Measurements from ENCODE around the gene SLC2A9.
A peak's percentile ranks its signal among the peaks of the same experiment; 100 is the strongest.

Gene SLC2A9

DNA sequence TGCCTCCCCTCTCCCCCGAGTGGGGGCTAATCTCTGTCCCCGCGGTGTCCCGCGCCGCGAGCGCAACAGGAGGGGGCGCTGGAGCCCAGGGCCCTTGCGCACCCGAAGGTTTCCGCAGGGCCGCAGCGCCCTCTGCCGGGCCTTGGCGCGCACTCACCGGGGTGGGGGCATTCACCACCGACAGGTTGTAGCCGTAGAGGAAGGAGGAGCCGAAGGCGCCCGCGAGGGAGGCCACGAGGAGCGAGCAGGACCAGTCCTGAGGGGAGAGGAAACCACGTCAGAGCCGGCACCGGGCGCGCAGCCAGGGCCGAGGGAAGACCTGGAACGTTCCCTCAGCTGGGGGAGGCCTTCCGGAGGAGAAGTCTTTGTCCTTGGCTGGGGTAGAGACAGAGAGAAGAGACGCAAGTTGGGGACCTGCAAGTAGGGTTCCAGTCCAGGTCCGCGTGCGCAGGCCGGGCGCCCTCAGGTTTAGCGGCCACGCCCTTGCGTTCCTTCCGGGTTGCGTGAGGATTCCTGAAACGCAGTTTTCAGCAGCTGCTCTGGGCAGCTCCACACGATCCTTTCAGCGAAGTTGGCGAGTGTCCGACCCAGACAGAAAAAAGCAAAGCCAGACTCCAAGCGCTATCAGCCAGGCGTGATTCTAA lies 2.4 kb downstream of the SLC2A9 start:
- DNase-seq, result peak; percentile 98

- DNase-seq, result no peak
These were observed 4.0 kb downstream of the SLC2A9 start for GRCh38 chr4:10017037-10017893.

DNA sequence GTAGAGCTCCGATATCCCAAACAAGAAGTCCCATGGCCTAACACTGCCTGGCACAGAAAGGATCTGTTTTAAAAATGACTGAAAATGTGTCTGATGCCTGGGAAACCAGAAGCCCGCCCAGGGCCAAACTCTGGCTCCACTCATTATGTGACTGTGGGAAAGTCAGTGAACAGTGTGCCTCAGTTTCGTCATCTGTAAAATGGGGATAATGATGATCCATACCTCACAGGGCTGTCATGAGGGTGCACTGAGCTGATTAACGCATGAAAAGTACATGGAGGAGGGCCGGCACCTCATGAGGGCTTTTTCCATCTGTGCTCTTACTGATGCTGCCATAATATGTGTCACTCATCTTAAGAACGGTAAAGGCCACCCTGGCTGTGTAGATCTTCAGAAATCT lies 5.1 kb downstream of the SLC2A9 start:
- DNase-seq, result no peak

- DNase-seq, result no peak
These were observed 6.0 kb downstream of the SLC2A9 start for GRCh38 chr4:10015140-10015753.

- DNase-seq, result no peak
These were observed 7.6 kb downstream of the SLC2A9 start for GRCh38 chr4:10013722-10014121.

- DNase-seq, result no peak
These were observed 9.4 kb downstream of the SLC2A9 start for GRCh38 chr4:10011885-10012284.

DNA sequence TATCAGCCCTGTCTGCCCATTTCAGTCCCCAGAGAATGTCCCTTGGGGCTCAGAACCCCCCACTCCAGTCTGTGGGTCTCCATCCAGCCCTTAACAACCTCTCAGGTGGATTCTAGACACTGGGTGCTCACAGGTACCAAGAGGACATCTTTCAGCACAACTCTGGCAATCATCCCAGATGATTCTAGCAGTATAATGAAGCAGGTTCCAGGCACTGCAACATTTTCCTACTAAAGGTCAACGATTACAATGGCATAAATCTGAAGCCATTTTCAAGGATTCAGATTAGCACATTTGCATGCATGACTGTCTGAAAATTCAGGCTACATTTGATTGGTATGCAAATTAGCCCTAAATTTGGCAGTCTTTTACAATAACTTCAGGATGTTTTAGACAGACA lies 10.0 kb downstream of the SLC2A9 start:
- DNase-seq, result no peak

DNA sequence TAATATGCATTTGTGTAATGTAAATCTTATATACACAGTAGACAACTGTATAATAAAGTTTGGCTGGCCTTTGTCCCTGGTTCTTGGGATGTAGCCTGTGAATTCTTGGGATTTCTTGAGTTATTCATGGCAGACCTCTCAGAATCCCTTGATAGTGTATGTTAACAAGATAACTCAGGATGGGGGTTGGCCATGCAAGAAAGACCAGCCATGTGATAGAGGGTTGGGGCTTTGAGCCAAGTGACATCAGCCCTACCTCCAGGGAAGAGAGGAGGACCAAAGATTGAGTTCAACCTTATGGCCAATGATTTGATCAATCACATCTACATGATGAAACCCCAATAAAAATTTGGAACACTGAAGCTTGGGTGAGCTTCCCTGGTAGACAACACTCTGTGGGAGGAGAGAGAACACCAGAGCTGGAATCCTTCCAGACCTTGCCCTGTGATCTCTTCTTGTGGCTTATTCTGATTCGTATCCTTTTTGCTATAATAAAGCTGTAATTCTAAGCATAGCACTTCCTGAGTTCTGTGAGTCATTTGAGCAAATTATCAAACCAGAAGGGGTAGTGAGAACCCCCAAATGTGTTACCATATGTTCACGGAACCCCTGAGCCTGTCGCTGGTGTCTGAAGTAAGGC lies 11.3 kb downstream of the SLC2A9 start:
- no peak for DNase-seq

GRCh38 chr4:10008609-10009005 lies 12.7 kb downstream of the SLC2A9 start:
- no peak for DNase-seq

GRCh38 chr4:10007793-10008608 lies 13.3 kb downstream of the SLC2A9 start:
- DNase-seq, result peak; percentile 85

GRCh38 chr4:10007436-10007740 lies 13.9 kb downstream of the SLC2A9 start:
- DNase-seq, result no peak

GRCh38 chr4:10006601-10007435 lies 14.5 kb downstream of the SLC2A9 start:
- no peak for DNase-seq

DNA sequence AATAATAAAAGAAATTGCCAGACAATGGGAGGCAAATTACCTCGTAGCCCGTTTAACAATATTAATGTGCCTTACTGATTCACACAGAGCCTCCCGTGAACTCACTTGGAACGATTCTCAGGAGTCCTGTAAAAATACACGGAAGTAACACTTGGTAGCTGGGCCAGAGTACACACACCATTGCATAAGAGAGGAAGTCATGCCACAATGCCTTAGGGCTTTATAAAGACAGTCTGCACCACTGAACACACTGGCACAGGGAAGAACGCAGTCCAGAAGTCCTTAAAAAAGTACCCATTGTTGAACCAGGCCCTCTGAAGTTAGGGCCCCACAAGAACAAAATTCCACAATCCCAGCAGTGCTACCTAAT lies 15.1 kb downstream of the SLC2A9 start:
- DNase-seq, result peak; percentile 46

DNA sequence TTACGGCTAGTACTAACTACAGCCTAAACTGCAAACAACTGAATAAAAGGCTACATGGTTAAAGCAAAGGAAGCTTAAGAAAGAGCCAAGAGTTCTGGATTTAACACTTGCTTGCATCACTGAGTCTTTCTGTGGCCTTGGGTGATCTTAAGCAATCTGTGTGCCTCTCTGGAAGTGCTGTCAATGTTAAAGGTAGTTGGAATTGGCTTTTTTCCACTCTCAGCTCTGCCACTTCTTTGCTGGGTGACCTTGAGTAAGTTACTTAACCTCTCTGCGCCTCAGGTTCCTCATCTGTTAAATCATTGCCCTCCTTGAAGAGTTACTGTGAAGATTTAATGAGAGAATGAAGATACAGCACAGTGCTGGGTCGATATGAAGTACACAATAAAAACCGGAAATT lies 15.7 kb downstream of the SLC2A9 start:
- no peak for DNase-seq

DNA sequence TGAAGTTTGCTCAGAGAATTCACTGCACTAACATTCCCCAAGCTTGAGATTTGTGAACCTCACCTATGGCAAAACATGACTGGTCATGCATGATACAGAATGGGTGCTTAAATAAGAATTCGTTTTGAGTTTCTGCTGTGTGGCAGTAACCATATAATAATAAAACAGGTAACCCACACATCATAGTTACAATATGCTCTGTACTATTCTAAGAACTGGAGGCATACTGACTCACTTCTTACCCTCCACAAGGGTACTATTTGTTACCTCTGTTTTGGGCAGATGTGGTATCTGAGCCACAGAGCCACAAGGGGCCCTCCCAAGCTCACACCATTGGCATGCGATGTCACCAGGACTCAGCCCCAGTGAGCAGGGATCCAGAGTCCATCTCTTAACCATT lies 17.6 kb downstream of the SLC2A9 start:
- no peak for DNase-seq

GRCh38 chr4:10002278-10002677 lies 19.0 kb downstream of the SLC2A9 start:
- no peak for DNase-seq

GRCh38 chr4:10001757-10002156 lies 19.5 kb downstream of the SLC2A9 start:
- DNase-seq, result no peak

DNA sequence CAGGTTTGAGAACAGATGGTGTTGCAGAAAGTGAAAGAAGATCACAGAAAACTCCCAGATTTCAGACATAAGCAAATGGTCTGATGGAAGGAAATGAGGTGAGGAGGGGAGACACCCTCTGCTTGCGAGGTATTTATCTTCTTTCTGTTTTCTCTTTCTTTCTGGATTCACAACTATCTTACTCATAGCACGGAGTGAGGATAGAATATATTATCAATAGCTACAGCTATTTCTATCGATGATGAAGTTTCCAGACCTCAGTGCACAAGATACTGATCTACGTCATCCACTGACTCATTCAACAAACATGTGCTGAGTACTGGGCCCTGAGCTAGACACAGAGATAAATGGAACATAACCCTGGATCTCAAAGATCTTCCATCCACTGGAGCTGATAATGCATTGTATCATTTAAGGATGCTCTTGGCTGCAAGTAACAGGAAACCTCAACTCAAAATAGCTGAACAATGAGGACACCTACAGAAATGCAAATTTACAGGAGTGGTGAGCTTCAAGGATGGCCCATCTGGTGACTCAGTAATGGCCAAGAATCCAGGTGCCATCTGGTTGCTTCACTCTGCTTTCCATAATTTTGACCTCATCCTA lies 21.2 kb downstream of the SLC2A9 start:
- no peak for DNase-seq

DNA sequence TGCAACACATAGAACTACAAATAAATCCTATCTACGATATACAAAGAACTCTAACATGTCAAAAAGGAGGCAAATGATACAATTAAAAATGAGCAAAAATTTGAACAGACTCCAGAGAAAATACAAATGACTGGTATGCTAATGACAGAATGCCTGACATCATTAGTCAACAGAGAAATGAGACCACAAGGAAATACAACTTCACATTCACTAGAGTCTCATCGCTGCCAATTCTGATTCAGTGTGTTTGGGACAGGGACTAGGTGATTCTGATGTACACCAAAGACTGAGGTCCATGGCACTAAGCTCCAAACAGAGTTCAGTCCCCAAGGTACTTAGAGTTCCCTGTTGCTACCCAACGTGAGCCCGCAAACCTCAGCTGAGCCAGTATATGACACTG lies 23.4 kb downstream of the SLC2A9 start:
- DNase-seq, result no peak

- DNase-seq, result no peak
These were observed 24.8 kb downstream of the SLC2A9 start for GRCh38 chr4:9996319-9997110.
